HG02798 (cell line): ENCODE results near the gene SPC24.
"Not testable (repeated sequence)": the region's sequence is repeated elsewhere in the genome, so short reads cannot be mapped to it uniquely, and the experiment has no call there.

Experiments used
- ATAC-seq: cut with Tn5 transposase; IDR thresholded peaks from one replicate; pipeline ENCODE4 v1.9.1; 2021; ENCODE audit warnings: mild to moderate bottlenecking; ENCODE audit not compliant: unreplicated experiment, poor library complexity

Gene SPC24

GRCh38 chr19:11192957-11193939 is 37.7 kb upstream of the SPC24 start:
- no peak for ATAC-seq

DNA sequence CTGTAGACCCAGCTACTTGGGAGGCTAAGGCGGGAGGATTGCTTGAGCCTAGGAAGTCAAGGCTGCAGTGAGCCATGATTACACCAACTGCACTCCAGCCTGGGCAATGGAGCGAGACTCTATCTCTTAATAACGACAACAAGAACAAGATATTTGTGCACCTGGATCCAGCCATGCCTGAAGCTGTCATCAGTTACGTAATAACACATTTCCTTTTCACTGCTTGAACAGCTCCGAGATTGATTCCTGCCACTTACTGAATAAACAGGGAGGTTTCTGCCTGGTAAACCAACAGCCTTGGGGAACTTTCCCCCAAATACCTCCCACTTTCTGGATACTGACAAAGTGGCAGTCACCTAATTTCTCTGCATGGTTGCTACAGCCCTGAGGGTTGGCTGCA is 36.4 kb upstream of the SPC24 start:
- no peak for ATAC-seq

- ATAC-seq = no peak
Measured at GRCh38 chr19:11191273-11191755, 35.7 kb upstream of the SPC24 start.

GRCh38 chr19:11190501-11190900 is 34.9 kb upstream of the SPC24 start:
- no peak for ATAC-seq

- no peak for ATAC-seq
Measured at GRCh38 chr19:11187441-11187840, 31.9 kb upstream of the SPC24 start.

- no peak for ATAC-seq
Measured at GRCh38 chr19:11182994-11183393, 27.4 kb upstream of the SPC24 start.

DNA sequence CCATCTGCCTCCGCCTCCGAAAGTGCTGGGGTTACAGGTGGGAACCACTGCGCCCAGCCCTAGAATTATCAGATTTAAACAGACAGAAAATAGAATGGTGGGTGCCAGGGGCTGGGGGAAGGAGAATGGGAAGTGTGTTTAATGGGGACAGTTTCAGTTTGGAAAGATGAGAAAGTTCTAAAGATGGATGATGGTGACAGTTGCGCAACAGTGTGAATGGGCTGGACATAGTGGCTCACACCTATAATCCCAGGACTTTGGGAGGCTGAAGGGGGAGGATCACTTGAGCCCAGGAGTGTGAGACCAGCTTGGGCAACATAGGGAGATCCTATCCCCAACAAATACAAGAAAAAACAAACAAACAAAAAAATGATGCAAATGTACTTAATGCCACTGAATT is 25.9 kb upstream of the SPC24 start:
- ATAC-seq = no peak

DNA sequence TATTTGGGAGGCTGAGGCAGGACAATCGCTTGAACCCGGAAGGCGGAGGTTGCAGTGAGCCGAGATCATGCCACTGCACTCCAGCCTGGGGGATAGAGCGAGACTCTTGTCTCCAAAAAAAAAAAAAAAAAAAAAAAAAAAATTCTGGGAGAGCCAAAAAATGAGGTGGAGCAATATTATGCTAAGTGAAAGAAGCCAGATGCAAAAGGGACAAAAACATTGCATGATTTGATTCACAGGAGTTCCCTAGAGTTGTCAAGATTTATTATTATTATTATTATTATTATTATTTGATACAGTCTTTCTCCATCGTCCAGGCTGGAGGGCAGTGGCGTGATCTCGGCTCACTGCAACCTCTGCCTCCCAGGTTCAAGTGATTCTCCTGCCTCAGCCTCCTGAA is 25.4 kb upstream of the SPC24 start:
- ATAC-seq = not testable (repeated sequence)

DNA sequence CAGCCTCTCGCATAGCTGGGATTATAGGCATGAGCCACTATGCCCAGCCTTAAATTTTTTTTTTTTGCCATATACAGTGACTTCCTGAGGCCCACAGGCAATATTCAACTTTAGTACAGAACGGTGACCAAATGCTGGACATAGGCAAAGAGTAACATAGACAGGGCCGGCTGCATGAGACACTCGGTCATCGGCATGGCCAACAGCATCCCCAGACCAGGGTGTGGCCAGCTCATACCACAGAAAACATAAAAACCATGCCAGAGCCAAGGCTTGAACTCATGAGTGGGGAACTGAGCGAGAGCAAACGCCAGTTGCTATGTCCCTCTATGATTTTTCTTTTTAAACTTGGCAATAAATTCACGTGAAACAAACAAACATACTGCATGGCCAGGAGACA is 24.8 kb upstream of the SPC24 start:
- ATAC-seq = no peak

DNA sequence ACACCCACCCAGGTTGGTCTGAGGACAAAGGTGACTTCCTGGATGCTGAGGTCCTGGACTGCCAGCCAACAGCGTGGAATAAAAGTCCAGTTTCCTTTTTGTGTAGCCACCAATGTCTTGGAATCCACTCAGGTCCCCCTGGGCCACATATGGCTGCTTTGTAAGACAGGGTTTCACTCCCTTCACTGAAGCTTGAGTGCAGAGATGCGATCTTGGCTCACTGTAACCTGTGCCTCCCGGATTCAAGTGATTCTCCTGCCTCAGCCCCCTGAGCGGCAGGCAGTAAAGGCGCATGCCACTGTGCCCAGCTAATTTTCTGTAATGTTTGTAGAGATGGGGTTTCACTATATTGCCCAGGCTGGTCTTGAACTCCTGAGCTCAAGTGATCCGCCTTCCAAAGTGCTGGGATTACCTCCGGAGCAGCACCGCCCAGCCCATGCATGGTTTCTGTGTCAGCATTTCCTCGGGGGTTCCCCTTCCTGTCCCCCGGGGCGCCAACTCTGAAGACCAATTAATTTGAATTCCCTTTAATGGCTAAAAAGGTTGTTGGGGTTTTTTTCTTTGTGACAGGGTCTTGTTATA is 24.2 kb upstream of the SPC24 start:
- no peak for ATAC-seq

GRCh38 chr19:11179145-11179465 is 23.5 kb upstream of the SPC24 start:
- ATAC-seq = not testable (repeated sequence)

- no peak for ATAC-seq
Measured at GRCh38 chr19:11177592-11177991, 22.0 kb upstream of the SPC24 start.

GRCh38 chr19:11176466-11177193 is 21.0 kb upstream of the SPC24 start:
- no peak for ATAC-seq

GRCh38 chr19:11175920-11176319 is 20.3 kb upstream of the SPC24 start:
- no peak for ATAC-seq

GRCh38 chr19:11174336-11174735 is 18.8 kb upstream of the SPC24 start:
- ATAC-seq = no peak

- no peak for ATAC-seq
Measured at GRCh38 chr19:11173516-11174155, 18.1 kb upstream of the SPC24 start.

DNA sequence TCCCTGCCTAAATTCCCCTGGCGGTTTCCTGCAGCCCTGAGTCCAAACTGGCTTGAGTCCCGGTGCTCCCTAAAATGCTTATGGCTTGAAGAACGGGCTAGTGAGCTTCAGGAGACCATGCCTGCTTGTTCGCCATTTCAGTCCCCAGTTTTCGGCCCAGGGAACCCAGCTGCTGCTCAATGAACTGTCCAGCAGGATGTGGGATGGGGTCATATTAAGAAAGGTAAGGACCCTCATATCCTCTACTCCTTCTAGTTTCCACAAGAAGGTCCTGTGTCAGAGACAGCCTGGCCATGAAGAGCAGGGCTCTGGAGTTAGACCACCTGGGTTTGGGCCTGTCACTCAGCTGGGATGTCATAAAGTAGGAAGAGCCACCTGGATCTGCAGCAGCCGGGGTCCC is 17.0 kb upstream of the SPC24 start:
- no peak for ATAC-seq

DNA sequence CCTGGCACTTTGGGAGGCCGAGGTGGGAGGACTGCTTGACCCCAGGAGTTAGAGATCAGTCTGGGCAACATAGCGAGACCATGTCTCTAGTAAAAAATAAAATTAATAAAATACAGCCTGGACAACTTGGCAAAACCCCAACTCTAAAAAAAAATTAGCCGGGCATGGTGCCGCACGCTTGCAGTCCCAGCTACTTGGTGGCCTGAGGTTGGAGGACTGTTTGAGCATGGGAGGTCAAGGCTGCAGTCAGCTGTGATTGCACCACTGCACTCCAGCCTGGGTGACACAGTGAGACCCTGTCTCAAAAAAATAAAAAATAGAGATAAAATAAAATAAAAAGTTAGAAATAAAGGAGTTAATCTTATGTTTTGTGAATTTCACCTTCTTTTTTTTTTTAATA is 15.6 kb upstream of the SPC24 start:
- ATAC-seq = no peak

DNA sequence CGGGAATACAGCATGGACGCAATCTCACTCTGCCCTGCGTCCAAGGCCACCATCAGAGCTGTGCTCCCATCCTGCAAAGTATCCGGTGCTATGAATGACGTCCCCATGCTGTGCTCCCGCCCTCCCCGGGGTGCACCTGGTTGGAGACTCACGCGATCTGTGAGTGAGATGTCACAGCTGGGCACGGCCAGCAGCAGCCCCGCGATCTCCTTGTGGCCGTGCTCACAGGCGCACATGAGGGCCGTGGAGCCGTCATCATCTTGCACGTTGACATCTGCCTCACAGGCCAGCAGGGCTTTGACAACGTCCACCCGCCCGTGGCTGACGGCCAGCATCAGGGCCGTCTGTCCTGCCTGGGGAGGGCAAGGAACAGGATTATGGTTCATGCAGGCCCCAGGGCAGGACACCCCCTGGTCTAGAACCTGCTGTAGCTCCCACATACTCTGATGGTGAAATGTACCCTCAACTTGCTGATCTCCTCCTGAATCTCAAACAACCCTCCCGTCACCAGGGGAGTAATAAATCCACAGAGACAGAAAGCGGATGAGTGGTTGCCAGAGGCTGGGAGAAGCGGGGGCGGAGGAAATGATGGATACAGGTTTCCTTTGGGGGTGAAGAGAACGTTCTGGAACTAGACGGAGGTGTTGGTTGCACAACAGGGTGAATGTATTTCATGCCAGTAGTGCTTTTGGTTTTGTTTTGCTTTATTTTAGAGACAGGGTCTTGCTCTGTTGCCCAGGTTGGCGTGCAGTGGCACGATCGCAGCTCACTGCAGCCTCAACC is 14.5 kb upstream of the SPC24 start:
- ATAC-seq = no peak

DNA sequence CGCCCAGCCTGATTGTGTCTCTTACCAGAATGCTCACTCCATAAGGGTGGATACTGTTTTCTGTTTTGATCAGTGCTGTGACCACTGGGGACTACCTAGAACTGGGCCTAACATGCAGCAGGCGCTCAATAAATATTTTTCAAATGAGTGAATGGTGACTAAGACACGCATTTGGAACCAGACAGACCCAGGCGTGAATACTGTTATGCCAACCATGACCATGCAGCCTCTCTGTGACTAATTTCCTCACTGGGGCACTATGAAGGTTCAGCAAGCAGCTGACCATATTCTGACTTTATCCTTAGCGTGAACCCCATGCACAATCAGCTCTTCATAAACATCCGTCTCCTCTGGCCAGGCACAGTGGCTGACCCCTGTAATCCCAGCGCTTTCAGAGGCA is 13.0 kb upstream of the SPC24 start:
- no peak for ATAC-seq
